ENCODE data around the gene ST3GAL4.
A peak's percentile ranks its signal among the peaks of the same experiment; 100 is the strongest.

The ST3GAL4 gene

DNA sequence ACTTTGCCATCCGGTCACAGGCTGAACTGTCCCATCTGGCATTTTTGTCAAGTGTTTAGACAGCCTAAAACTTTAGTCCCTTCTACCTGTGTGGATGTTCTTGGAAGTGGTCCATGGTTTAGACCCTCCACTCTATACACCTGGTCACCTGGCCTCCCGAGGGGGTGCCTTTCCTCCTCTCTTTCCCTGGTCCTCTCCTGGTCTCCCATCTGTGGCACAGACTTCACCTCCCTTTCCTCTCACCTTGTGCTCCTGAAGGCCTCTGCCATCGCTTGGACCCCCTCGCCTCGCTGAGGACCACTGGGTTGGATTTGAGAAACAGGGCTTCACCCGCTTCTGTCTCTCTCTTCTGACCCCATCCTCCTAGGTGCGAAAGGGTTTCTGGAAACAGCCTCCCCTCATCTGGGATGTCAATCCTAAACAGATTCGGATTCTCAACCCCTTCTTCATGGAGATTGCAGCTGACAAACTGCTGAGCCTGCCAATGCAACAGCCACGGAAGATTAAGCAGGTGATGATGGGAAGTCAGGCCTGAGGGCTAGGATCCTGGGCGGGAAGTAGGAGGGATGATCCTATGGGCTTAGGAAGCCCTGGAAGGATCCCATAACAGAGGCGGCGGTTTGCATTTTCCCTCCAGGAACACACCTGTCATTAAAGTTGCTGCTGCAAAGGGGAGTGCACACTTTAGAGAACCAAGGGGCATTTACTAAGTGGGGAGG lies 53.6 kb downstream of the ST3GAL4 start:
- DNase-seq = no peak

DNA sequence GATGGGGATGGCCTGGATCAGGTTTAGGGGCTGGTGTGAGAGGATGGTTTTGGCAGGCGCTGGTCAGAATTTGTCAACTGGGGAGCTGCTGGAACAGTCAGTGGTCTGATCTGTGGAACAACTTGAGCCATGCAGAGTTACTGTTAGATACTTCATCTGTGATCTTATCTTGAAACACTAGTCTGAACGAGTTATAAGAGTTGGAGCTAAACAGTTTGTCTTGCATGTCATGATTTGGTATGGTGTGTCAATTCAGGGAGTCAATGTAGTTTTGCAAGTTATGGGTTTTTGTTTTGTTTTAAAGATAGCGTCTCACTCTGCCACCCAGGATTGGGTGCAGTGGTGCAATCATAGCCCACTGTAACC lies 54.1 kb downstream of the ST3GAL4 start:
- DNase-seq = no peak

DNA sequence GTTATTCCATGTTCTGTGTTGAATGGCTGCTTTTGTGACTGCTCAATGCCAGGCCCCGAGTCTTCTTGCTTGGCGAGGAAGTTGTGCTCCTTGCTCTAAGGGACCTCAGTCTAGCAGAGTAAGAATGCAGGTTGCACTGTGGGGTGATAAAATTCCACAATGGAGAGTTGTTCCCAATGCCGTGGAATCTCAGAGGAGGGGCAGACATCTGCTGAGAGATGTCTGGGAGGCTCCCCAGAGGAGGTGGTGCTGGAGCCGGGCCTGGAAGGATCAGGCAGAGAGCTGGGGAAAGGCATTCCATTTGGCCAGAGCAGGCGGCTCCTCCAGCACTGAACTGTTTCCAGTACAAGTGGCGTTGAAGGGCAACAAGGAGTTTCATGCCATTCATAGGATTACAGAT lies 55.2 kb downstream of the ST3GAL4 start:
- DNase-seq = no peak

DNA sequence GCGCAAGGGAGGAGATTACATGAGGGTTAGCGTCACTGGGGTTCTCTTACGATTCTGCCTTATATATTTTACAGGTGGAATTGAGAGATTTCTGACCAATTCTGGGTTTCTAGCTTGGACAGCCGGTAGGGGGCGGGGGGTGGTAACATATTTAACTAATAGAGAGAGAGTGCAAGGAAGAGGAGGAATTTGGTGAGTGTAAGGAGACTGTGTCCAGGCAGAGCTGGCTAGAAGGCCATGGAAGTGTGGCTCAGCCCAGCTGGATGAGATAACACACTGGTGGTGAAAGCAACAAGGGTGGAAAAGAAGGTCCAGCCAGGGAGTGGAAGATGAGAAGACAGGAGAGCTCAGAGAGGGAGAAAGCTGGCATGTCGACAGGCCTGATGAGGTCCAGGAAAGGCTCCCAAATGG lies 56.5 kb downstream of the ST3GAL4 start:
- DNase-seq = no peak

DNA sequence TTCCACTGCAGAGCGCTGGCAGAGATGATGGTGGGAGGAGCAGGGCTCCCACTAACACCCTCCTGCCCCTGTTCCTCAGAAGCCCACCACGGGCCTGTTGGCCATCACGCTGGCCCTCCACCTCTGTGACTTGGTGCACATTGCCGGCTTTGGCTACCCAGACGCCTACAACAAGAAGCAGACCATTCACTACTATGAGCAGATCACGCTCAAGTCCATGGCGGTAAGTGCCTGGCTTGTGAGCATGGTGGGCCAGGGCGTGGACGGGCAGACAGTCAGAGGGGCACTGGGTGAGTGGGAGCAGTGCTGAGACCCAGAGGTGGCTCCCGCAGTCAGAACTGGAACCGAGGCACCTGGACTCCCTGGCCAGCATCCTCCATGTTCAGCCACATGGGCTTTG lies 57.9 kb downstream of the ST3GAL4 start:
- no peak for DNase-seq

DNA sequence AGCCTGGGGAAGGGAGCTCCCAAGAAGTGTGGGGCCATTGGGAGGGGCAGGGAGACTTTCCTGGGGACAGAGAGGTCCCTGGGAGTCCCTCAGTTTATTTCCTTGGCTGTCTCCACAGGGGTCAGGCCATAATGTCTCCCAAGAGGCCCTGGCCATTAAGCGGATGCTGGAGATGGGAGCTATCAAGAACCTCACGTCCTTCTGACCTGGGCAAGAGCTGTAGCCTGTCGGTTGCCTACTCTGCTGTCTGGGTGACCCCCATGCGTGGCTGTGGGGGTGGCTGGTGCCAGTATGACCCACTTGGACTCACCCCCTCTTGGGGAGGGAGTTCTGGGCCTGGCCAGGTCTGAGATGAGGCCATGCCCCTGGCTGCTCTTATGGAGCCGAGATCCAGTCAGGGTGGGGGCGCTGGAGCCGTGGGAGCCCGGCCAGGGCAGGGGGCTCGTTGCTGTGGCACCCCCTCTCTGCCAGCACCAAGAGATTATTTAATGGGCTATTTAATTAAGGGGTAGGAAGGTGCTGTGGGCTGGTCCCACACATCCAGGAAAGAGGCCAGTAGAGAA lies 58.4 kb downstream of the ST3GAL4 start:
- DNase-seq = no peak

DNA sequence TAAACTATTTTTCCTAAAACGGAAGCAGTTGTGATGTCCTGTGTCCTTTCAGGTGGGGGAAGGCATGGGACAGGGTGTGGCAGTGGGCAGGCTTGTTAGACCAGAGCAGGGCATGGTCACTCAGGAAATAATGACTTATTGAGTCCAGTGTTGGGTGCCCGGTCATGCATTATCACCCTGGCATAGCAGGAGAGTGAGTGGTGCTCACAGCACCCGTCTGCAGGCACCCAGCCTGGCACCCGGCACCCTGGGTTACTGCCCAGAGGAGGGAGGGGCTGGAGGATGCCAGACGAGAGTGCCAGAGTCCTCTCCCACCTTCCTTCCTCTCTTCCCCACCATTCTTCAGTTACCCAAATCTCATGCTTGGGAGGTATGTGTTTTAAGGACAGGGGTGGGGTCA lies 59.1 kb downstream of the ST3GAL4 start:
- no peak for DNase-seq

DNA sequence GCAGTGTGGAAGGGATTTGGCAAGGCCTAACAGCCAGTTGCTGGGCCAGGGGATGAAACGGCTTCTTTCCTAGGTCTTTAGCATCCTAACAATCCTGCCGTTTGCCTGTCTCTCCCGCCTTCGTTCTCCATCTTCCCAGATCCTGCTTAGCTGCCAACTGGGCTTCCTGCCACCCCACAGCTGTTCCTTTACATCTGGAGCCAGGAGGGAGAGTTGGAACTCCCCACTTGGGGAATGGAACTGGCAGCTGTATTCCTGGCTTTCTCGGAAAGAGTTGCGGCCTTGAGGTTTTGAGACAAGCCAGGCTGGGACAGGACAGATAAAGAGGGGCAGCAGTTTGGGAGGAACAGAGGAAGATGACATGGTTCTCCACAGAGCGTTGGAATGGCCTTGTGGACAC lies 59.6 kb downstream of the ST3GAL4 start:
- peak in 11 of 14 donors; percentile 13 to 72 (median 38) for DNase-seq

DNA sequence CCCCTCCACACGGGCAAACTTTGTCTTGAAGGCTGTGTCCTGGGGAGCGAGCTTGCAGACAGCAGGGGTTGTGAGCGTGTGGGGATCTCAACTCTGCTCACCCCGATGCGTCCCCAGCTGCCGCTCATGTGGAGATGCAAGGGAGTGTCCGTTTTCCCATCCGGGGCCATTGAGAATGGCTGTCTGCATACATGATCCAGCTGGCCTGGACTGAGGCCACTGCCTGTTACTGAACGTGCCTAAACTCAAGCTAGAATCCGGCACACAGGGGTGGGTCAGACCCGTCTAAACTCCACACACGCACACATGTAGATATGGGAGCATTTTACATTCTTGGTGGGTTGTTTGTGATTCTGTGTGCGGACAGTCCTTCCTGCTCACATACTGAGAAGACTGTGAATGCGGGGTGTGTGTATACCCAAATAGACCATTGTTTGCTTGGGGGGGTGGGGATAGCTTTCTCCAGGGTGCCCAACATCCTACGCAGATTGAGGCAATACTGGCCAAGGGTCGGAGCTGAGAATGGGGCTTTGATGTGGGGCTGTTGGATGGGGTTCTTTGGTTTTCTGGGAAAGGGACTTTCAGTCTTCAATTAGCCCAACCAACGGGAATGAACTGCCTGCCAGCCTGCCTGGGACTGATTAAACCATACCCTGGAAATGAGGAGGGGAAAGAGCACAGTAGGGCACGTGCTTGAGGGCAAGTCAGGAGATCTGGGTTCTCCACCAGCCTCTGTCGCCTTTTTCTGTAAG lies 60.4 kb downstream of the ST3GAL4 start:
- peak in 9 of 14 donors; percentile 13 to 68 (median 44) for DNase-seq

DNA sequence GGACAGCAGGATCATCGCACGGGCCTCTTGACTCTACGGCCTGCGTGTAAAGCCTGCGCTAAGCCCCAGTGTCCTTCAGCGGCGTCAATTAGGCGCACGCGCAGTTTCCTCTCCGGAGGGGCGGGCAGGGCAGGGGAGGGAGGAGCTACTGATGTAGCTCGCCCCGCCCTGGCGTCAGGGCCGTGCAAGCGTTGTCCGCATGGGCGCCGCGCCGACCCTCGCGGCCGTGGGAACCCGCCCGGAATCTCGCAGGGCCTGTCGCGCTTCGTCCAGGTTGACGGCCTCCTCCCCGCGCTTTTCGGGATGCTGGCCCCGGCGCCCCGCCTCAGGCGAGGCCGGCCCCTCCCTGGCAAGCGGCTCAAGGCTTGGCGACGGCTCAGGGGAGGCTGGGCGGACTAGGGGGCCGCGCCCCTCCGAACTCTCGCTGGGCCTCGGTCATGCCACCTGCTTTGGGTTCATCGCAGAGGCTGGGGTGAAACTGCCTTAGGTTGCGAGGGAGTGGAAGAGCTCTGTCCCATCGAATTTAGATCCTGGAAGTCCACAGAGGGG lies 61.1 kb downstream of the ST3GAL4 start:
- DNase-seq = peak in 13 of 14 donors; percentile 7 to 86 (median 67)

DNA sequence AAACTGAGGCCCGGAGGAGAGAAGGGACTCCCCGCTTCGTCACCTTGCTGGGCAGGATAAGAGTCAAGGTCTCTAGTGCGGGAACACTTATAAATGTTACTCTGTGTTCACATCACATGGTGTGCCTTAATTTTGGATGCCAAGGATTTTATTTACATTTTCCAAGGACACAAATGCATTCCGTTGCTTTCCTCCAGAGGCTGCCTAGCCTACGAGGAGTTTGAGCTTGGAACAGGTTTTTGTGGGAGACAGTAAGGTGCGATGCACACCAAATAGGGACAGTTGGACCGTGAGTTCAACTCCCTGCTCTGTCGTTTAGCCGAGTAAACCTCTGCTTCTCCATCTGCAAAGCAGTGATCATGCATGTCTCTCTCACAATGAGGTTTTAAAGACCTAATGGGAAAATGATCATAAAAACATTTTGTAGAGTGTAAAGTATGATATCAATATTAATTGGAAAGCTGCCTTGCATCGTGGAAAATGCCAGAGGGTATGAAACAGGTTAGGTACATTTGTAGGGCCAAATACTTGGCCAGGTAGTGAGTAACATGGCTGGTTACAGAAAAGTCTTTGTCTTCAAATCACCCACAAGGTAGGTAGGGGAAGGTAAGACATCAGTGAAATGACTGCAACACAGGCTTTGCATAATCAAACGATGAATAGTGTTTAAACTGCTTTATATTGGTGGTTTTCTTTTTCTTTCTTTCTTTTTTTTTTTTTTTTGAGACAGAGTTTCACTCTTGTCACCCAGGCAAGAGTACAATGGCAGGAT lies 61.8 kb downstream of the ST3GAL4 start:
- DNase-seq = no peak

DNA sequence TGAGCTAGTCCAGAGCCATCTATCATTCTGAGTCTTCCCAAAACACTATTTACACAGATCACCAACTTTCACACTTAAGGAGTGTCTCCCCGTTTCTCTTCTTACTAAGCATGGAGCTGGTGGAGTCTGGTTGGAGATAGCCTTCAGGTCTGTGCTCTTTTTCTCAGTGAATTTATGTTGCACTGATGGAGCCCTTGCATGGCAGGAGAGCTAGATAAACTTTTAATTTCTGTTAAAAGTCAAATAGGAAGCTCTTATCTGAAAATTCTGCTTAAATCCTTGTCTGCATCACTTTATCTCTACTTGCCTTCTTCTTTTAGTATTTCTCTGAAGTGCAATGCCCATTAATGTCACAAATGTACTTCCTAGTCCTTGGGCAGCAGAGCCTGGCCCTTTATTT lies 63.4 kb downstream of the ST3GAL4 start:
- no peak for DNase-seq

DNA sequence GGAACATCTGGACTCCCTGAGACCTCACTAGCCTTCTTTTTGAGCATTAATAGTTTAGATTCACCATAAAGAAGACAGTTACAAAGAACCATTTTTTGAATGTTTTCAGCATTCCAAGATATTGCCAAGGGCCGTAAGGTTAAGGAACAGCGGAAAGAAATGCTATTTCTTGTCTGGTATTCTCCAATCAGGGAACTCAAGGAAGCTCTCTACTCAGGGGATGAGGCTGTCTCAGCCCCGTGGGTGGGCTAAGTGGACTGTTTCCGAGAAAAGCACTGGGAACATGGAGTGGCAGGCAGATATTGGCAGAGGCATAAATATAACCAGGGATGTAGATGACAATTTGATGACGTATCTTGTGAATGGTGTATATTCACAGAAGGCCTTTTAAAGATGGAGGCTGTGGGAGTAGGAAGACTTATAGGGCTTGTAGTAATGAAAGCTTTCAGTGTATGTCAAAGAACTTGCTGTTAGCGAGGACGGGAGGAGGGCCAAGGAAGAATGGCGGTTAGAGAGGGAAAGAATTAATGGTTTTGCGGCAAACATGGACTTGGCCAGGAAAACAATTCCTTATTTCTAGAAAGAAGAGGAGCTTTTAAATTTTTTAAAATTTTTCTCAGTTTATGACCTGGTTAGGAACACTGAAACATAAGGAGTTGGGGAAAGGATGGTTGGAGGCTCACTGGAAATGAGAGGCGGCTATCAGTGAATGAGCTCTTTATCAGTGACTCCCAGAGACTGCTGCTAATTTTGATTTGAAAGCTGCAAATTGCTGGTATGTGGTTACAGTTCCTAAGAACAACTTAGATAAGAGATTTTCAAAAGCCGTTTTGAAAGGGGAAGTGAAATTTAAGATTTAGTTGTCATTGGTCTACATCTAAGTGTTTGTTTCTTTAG lies 64.6 kb downstream of the ST3GAL4 start:
- no peak for DNase-seq

DNA sequence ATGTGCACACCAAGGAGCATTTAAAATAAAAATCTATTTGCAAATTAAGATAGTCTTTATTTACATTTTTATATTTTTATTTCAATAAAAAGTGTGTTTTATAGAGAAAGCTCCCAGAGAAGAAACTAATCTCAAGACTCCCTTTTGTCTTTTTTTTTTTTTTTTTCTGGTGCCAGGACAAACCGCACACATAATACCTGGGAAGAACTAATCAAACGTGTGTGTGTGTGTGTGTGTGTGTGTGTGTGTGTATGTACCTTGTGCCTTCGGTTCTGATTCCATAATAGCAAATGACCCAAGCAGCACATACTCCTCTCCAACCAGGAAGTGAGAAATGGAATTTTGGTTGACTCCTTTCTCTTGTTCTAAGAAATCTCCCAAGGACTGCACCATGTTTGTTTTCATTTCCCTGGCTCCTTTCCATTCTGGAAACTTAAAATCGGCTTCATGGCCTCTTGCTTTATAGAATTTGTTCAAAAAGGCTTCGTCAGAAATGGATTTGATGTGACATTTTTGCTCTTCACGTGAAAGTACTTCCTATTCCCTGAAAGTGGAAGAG lies 65.3 kb downstream of the ST3GAL4 start:
- DNase-seq = no peak

DNA sequence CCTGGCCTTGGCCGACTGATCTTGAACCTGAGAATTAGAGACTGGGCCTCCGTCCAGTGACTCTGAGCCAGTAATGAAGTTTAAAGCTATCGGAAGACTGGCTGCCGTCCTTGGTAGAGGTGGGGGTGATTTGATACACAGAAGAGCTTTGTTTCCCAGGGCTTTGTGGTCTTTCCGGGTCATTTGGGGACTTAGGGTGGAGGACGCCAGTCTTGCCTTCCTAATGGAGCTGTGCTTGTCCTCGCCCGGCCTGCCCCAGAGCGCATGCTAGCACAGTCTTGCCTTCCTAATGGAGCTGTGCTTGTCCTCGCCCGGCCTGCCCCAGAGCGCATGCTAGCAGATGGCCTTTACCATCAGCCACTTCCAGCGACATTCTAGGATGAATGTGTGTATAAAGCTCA lies 65.8 kb downstream of the ST3GAL4 start:
- peak in 1 of 14 donors; percentile 18 for DNase-seq

DNA sequence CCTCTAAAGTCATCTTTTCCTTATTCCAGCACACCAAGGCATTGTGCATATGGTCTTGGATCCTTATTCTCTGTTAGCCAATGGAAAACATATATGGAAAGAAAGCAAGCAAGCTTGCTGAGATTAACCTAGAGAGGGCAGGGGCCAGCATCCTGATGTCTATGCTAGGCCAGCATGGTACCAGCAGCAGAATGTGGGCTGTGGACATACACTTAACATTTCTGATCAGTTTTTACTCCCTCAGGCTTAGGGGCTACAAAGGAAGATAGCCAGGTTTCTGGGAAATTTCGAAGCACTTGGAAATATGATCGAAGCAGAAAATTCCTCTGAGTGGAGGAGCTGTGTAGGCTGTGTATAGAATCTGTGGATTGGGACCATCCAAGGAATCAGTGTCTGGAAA lies 67.0 kb downstream of the ST3GAL4 start:
- no peak for DNase-seq

DNA sequence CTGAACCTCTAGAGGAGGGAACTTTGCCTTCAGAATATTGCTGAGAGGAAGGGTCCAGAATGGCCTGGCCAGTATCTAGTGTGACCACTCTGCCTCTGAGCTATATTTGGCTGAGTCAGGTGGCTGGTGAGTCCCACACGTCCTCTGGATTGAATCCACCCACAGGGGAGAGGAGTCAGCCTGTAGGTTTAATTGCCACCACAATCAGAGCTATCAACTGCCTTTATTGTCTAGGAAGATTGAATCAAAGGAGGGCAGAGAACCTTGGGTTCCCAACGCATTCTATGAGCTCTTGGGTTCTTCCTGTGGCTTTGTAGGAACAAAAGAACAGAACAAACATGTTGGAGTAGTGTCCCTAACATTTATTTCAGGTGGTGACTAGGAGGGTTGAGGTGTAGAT lies 67.7 kb downstream of the ST3GAL4 start:
- no peak for DNase-seq

DNA sequence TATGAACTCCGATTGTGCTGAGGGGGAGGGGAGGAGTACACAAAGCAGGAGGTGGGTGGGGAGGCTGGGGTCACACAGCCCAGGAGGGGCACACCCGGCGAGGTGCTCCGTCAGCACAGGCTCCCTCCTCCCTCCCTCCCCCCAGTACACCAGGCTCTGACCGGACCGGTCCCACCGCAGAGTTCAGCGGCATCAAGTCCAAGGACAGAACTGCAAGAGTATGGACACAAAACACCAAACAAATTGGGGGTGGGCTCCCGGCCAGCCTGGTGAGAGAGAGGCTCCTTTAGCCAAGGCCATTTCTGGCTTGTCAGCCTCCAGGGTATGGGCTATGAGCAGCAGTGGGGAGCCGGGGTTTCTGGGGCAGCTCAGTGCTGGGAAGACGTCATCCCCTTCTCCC lies 68.3 kb downstream of the ST3GAL4 start:
- DNase-seq = no peak

DNA sequence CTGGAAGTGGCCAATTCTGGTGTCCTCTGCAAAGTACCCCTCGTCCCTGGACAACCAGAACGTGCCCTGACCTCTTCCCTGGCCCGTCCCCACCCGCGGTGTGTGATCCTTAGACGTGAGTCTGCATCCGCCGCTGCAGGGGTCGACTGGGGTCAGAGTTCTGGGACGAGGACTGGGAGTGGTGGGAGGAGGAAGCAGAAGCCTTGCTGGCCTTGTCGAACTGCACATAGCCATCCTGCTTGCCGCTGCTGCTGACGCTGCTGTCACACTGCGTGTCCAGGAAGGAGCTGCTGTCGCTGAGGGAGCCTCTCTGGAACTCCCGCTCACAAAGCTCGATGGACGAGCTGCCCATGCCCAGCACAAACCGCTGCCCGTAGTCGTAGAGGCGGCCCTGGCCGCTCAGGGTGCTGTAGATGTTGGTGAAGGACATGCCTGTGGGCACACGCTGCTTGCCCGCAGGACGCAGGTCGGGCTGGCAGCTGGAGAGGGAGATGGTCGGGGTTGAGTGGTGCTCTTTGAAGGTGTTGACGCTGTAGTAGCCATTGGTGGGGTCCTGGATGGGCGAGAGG lies 69.1 kb downstream of the ST3GAL4 start:
- DNase-seq = no peak

DNA sequence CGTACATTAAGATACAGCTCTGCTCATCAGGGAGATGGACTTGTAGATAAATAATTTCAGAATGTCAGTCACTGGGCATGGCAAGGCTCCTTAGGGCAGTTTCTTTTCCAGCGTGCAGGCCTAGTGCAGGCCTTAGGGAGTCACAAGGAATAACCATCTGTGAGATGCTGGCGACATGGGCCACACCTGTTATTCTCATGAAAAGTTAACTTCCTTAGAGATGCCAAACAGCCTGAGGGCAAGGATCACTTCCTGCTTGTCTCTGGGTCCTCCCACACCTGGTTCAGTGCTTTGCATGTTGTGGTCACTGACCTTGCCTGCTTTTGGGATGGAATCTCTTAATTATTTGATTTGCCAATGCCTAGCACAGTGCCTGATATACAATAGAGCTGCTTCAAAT lies 70.6 kb downstream of the ST3GAL4 start:
- DNase-seq = no peak

Data from C1 segment of cervical spinal cord (tissue), 14 donors.